HG02623 (cell line): ENCODE results near the gene CXCR2.

Source experiments
- ATAC-seq: cut with Tn5 transposase; IDR thresholded peaks from one replicate; pipeline ENCODE4 v1.9.1; 2021; ENCODE audit warnings: moderate library complexity; ENCODE audit not compliant: unreplicated experiment

Gene CXCR2

DNA sequence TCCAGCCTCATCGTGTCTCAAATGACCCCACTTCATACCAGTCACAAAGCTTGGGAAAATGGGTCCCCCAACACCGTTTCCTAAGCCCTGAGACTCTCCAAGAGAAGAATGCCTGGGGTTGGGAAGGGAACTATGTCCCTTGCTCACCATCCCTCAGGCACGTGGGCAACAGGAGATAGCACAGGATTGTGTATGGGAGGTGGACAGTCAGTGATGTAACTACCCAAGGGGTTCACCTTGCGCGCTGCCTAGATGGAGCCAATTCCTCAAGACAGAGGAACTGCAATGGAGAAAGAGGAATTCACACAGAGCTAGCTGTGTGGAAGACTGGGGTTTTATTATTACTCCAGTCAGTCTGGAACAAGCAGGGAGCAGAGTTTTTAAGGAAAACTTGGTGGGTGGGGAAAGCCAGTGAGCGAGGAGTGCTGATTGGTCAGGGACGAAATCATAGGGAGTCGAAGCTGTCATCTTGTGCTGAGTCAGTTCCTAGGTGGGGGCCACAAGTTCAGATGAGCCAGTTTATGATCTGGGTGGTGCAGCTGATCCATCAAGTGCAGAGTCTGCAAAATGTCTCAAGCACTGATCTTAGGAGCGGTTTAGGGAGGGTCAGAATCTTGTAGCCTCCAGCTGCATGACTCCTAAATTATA lies 54.8 kb downstream of the CXCR2 start:
- no peak for ATAC-seq

DNA sequence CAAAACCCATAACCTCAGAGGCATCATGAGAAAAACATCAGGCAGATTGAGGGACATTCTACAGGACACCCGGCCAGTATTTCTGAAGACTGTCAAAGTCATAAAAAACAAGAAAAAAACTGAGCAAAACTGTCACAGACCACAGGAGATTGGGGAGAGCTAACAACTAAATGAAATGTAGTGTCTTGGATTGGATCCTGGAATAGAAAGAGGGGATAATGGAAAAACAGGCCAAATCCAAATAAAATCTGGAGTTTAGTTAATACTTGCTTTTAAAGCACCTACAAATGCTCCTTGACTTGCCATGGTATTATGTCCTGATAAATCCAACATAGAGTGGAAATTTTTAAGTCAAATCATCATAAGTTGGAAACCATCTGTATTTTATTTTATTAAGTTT lies 58.5 kb downstream of the CXCR2 start:
- no peak for ATAC-seq

DNA sequence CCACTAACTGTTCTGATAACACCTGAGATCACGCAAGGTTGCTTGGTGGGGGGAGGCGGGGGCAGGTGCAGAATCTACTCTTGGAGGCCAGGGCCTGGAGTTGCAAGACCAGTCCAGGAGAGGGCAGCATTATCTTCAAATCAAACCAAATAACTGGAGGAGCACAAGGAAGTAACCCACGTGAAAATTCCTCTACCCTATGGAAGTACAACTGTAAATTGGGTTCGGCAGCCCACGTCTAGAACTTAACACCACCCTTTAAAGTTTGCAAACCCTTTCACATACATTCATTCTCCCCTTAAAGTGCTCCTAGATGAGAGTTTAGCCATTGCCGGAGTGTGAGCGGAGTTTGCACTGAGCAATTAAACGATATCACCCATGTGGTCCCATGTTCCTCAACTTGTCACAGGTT lies 60.5 kb downstream of the CXCR2 start:
- no peak for ATAC-seq
